Testis (tissue), 2 donors: ENCODE measurements around the gene PDE4B.

Experiments
- CTCF ChIP-seq, 3 experiments: fragments of 450-650 bp in 2 of 3; fragments of 200-600 bp in 1 of 3; sonication (generic) in 1 of 3; IDR thresholded peaks; one replicate each; pipeline ENCODE4 v1.5.1; 2016 to 2019; ENCODE audit warnings: antibody characterized with exemption in 3 of 3, mild to moderate bottlenecking in 2 of 3, moderate library complexity in 1 of 3
- POLR2A ChIP-seq: fragments of 450-650 bp; IDR thresholded peaks from one replicate; pipeline ENCODE4 v1.6.1; 2017; ENCODE audit warnings: antibody characterized with exemption, mild to moderate bottlenecking, moderate library complexity

- TF ChIP-seq CTCF (IDR thresholded peaks at IDR 0.05) (no peak), POLR2A (no peak)
Observed at GRCh38 chr1:65894738-65895605, 102.3 kb downstream of the PDE4B start.
